Keratinocyte (primary cell): ENCODE data around the gene SH2D3C. TPM values are rescaled to one million over a fixed set of nuclear protein-coding genes. Genes with fewer than 3 reads are reported as not detected.

ENCODE experiments used
- DNase-seq: peaks from one replicate; pipeline ENCODE4 v3.0.0-alpha.2; 2011; ENCODE audit warnings: low read depth, missing footprints, low spot score
- FAIRE-seq: peaks from 2 replicates; lab custom pipeline; 2011; peaks lifted over from hg19 to GRCh38; lab: Jason Lieb, UNC
- H2AFZ ChIP-seq: 2 replicates; pipeline ENCODE4 v1.6.0; 2012; ENCODE audit warnings: low read length, control low read depth, inconsistent platforms; ENCODE audit not compliant: control insufficient read depth
- H3K27ac ChIP-seq: 2 replicates; pipeline ENCODE4 v1.5.1; 2011; ENCODE audit warnings: low read length; ENCODE audit not compliant: control insufficient read depth, insufficient read depth
- H3K27me3 ChIP-seq: 3 replicates; pipeline ENCODE4 v1.6.0; 2011; ENCODE audit warnings: low read length; ENCODE audit not compliant: control insufficient read depth, insufficient read depth; ENCODE audit errors: extremely low read depth
- H3K36me3 ChIP-seq, 2 experiments: 2 replicates in 1 of 2; 3 replicates in 1 of 2; pipeline ENCODE4 v1.5.1; 2011; ENCODE audit warnings: low read length in 2 of 2, mild to moderate bottlenecking in 1 of 2; ENCODE audit not compliant: control insufficient read depth in 2 of 2, insufficient read depth in 2 of 2; ENCODE audit errors: extremely low read depth in 1 of 2
- H3K4me1 ChIP-seq: 3 replicates; pipeline ENCODE4 v1.5.1; 2011; ENCODE audit warnings: low read length; ENCODE audit not compliant: control insufficient read depth, insufficient read depth; ENCODE audit errors: extremely low read depth
- H3K4me2 ChIP-seq: 3 replicates; pipeline ENCODE4 v1.6.0; 2011; ENCODE audit warnings: low read depth, low read length; ENCODE audit not compliant: control insufficient read depth, insufficient read depth; ENCODE audit errors: extremely low read depth
- H3K4me3 ChIP-seq, 3 experiments: fragments of 200-600 bp in 1 of 3; sonication (generic) in 1 of 3; 2 replicates in 2 of 3; 3 replicates in 1 of 3; pipeline ENCODE4 v1.5.1; 2011 to 2016; ENCODE audit warnings: low read length in 3 of 3, mild to moderate bottlenecking in 3 of 3, control low read depth in 2 of 3, inconsistent platforms in 1 of 3, low read depth in 1 of 3, mixed read lengths in 1 of 3, mixed run types in 1 of 3, moderate library complexity in 1 of 3; ENCODE audit not compliant: control insufficient read depth in 2 of 3, insufficient read depth in 2 of 3; ENCODE audit errors: extremely low read depth in 1 of 3
- H3K79me2 ChIP-seq: 2 replicates; pipeline ENCODE4 v1.6.0; 2012; ENCODE audit warnings: low read length; ENCODE audit not compliant: control insufficient read depth, insufficient read depth
- H3K9ac ChIP-seq: 3 replicates; pipeline ENCODE4 v1.6.0; 2011; ENCODE audit warnings: low read length; ENCODE audit not compliant: control insufficient read depth, insufficient read depth; ENCODE audit errors: extremely low read depth
- H3K9me1 ChIP-seq: 3 replicates; pipeline ENCODE4 v1.6.0; 2011; ENCODE audit warnings: low read length; ENCODE audit not compliant: control insufficient read depth, insufficient read depth; ENCODE audit errors: extremely low read depth
- H3K9me3 ChIP-seq: 2 replicates; pipeline ENCODE4 v1.5.1; 2012; ENCODE audit warnings: low read depth, low read length; ENCODE audit not compliant: control insufficient read depth
- H4K20me1 ChIP-seq: 3 replicates; pipeline ENCODE4 v1.6.0; 2011; ENCODE audit warnings: low read length; ENCODE audit not compliant: control insufficient read depth, insufficient read depth; ENCODE audit errors: extremely low read depth
- CTCF ChIP-seq, 3 experiments: IDR thresholded peaks in 1 of 3; conservative IDR thresholded peaks in 1 of 3; optimal IDR thresholded peaks in 1 of 3; 2 replicates in 2 of 3; 3 replicates in 1 of 3; pipeline versions ENCODE3 to v1.5.1; 2011; ENCODE audit warnings: low read length in 3 of 3, mild to moderate bottlenecking in 3 of 3, moderate library complexity in 2 of 3, control low read depth in 1 of 3, inconsistent platforms in 1 of 3; ENCODE audit not compliant: insufficient read depth in 2 of 3; ENCODE audit errors: extremely low read depth in 1 of 3
- EZH2 ChIP-seq: IDR thresholded peaks from one replicate; pipeline ENCODE4 v1.6.1; 2012; ENCODE audit warnings: inconsistent platforms, mild to moderate bottlenecking, low read length, moderate library complexity
- dilution Hi-C: fragments of 300-500 bp; cut with MboI; formaldehyde crosslinking; loops from one replicate; pipeline ENCODE4 v1.7.0; 2020; ENCODE audit warnings: low sequenced_read_pairs; ENCODE audit not compliant: extremely low pct_ligation_motif_present
- polyA plus RNA-seq, 5 experiments: library from polyadenylated mRNA; depleted of rRNA in 3 of 5; stranded (reverse) in 3 of 5; stranded (forward) in 1 of 5; unstranded in 1 of 5; fragments of >200 nt; gene quantifications; 1 replicate in 1 of 5; 2 replicates in 3 of 5; 3 replicates in 1 of 5; pipeline versions ENCODE4 v1.2.1 to v1.2.3, GENCODE V29; 2011 to 2012; ENCODE audit warnings: missing spikeins in 2 of 5, low read depth in 1 of 5, low replicate concordance in 1 of 5

Gene SH2D3C
- polyA plus RNA-seq, 1 donor (not counting 4 experiments of a cell fraction or from before 2014, with no cell fraction given) = 0.12 TPM

GRCh38 chr9:127693697-127694096 lies 84.8 kb downstream of the SH2D3C start:
- Histone ChIP-seq H3K4me3 (no peak overlapping the region), H4K20me1 (no peaks in the 10 kb centered on the region), H3K9me1 (no peaks in the 10 kb centered on the region), H3K9me3 (no peaks in the 10 kb centered on the region), H3K4me2 (no peak overlapping the region), H3K27ac (no peak overlapping the region), H2AFZ (no peak overlapping the region), H3K79me2 (no peaks in the 10 kb centered on the region), H3K4me1 (no peaks in the 10 kb centered on the region), H3K27me3 (no peaks in the 10 kb centered on the region), H3K9ac (no peak overlapping the region), H3K36me3 (peaks cover 11 to 14% of the 10 kb centered on the region in 2 experiments)
- dilution Hi-C loops = no loop called here
- no peak for DNase-seq
- no peak for TF ChIP-seq EZH2
- no peak for TF ChIP-seq CTCF (optimal IDR thresholded peaks at IDR 0.05 in 1 of 3, IDR thresholded peaks at IDR 0.05 in 1 of 3, conservative IDR thresholded peaks at IDR 0.05 in 1 of 3; ENCODE audit: extremely low read depth in 1 of 3, insufficient read depth in 2 of 3, low read length in 3 of 3)
- no peak for FAIRE-seq

- Histone ChIP-seq H3K4me3 (no peak overlapping the region), H4K20me1 (no peaks in the 10 kb centered on the region), H3K36me3 (peaks cover 11 to 14% of the 10 kb centered on the region in 2 experiments), H3K27ac (no peak overlapping the region), H3K9me3 (no peaks in the 10 kb centered on the region), H3K4me2 (no peak overlapping the region), H2AFZ (no peak overlapping the region), H3K4me1 (no peaks in the 10 kb centered on the region), H3K79me2 (no peaks in the 10 kb centered on the region), H3K27me3 (no peaks in the 10 kb centered on the region), H3K9me1 (no peaks in the 10 kb centered on the region), H3K9ac (no peak overlapping the region)
- TF ChIP-seq CTCF (optimal IDR thresholded peaks at IDR 0.05 in 1 of 3, IDR thresholded peaks at IDR 0.05 in 1 of 3, conservative IDR thresholded peaks at IDR 0.05 in 1 of 3; ENCODE audit: extremely low read depth in 1 of 3, insufficient read depth in 2 of 3, low read length in 3 of 3) = no peak
- TF ChIP-seq EZH2 = no peak
- FAIRE-seq (no peak), DNase-seq (no peak)
- dilution Hi-C loops = no loop called here
These were observed 85.3 kb downstream of the SH2D3C start for GRCh38 chr9:127693143-127693542.
